Gastrocnemius medialis (tissue), 4 donors: ENCODE data around the gene JMJD1C.

ENCODE experiments used
- CTCF ChIP-seq, 5 experiments: fragments of 450-650 bp in 3 of 5; fragments of 200-600 bp in 2 of 5; sonication (generic) in 2 of 5; IDR thresholded peaks in 4 of 5; conservative IDR thresholded peaks in 1 of 5; 1 replicate in 4 of 5; 2 replicates in 1 of 5; pipeline ENCODE4 v1.5.1; 2016 to 2019; ENCODE audit warnings: antibody characterized with exemption in 5 of 5, mild to moderate bottlenecking in 3 of 5, moderate library complexity in 3 of 5
- POLR2A ChIP-seq, 2 donors: fragments of 450-650 bp; IDR thresholded peaks; one replicate each; pipeline ENCODE4 v1.6.1; 2017; ENCODE audit warnings: antibody characterized with exemption in 2 of 2, mild to moderate bottlenecking in 2 of 2, moderate library complexity in 2 of 2

- TF ChIP-seq CTCF (IDR thresholded peaks at IDR 0.05 in 4 of 5, conservative IDR thresholded peaks at IDR 0.05 in 1 of 5) (no peak), POLR2A (IDR thresholded peaks at IDR 0.05) (no peak)
These were observed 27.2 kb upstream of the JMJD1C start for GRCh38 chr10:63493004-63493403.
